Gastroesophageal sphincter (tissue), 4 donors: ENCODE measurements around the gene HELZ. TPM values are rescaled to one million over a fixed set of nuclear protein-coding genes. Genes with fewer than 3 reads are reported as not detected.

Experiments used
- ATAC-seq: fragments of 150-250 bp; one replicate; pipeline ENCODE4 v1.9.1; 2016; ENCODE audit warnings: mild to moderate bottlenecking, moderate library complexity
- H3K27ac ChIP-seq, 4 donors: fragments of 200-600 bp; sonication (generic) in 3 of 4; 1 replicate in 3 of 4; 2 replicates in 1 of 4; pipeline ENCODE4 v1.5.1; 2016 to 2019
- H3K27me3 ChIP-seq: fragments of 200-600 bp; sonication (generic); one replicate; pipeline ENCODE4 v1.5.1; 2019
- H3K36me3 ChIP-seq, 2 donors: fragments of 200-600 bp; sonication (generic); one replicate each; pipeline ENCODE4 v1.5.1; 2019; ENCODE audit warnings: control low read depth in 1 of 2
- H3K4me1 ChIP-seq, 3 donors: fragments of 200-600 bp; sonication (generic); 1 replicate in 2 of 3; 2 replicates in 1 of 3; pipeline ENCODE4 v1.5.1; 2016 to 2019; ENCODE audit warnings: control low read depth in 2 of 3
- H3K4me3 ChIP-seq, 2 donors: fragments of 200-600 bp; sonication (generic); one replicate each; pipeline ENCODE4 v1.5.1; 2019; ENCODE audit warnings: mild to moderate bottlenecking in 1 of 2, moderate library complexity in 1 of 2
- H3K9me3 ChIP-seq, 3 donors: fragments of 200-600 bp; sonication (generic); one replicate each; pipeline ENCODE4 v1.5.1; 2017 to 2019; ENCODE audit warnings: control low read depth in 2 of 3
- CTCF ChIP-seq, 4 experiments: fragments of 200-600 bp in 2 of 4; fragments of 450-650 bp in 2 of 4; sonication (generic) in 1 of 4; IDR thresholded peaks; one replicate each; pipeline ENCODE4 v1.5.1; 2017 to 2019; ENCODE audit warnings: antibody characterized with exemption in 4 of 4, mild to moderate bottlenecking in 2 of 4, moderate library complexity in 2 of 4
- EP300 ChIP-seq: sonication (generic); formaldehyde crosslinking; IDR thresholded peaks from one replicate; pipeline ENCODE4 v1.6.1; 2017; ENCODE audit warnings: antibody characterized with exemption, mild to moderate bottlenecking
- POLR2A ChIP-seq, 2 donors: fragments of 450-650 bp; IDR thresholded peaks; one replicate each; pipeline ENCODE4 v1.6.1; 2017; ENCODE audit warnings: antibody characterized with exemption in 2 of 2, mild to moderate bottlenecking in 2 of 2, moderate library complexity in 1 of 2
- POLR2AphosphoS5 ChIP-seq: sonication (generic); formaldehyde crosslinking; IDR thresholded peaks from one replicate; pipeline ENCODE4 v1.6.1; 2017; ENCODE audit warnings: antibody characterized with exemption
- WGBS, 2 donors: methylation state at CpG; one replicate each; pipeline ENCODE4 v1.1.5; 2018; ENCODE audit warnings: low coverage in 1 of 2; 5-methylcytosine and 5-hydroxymethylcytosine counted together
- total RNA-seq, 4 donors: library from RNA; depleted of rRNA; stranded (reverse); fragments of >200 nt; gene quantifications; one replicate each; pipeline ENCODE4 v1.1.0, GENCODE V29; 2016

The HELZ gene
- total RNA-seq, 4 donors from 2014 or later = 43.7 to 70.2 (median 58.3) TPM

- no peak for ATAC-seq
- Histone ChIP-seq H3K4me1 (no peaks in the 10 kb centered on the region), H3K4me3 (no peak overlapping the region), H3K27me3 (no peaks in the 10 kb centered on the region), H3K27ac (no peak overlapping the region), H3K9me3 (peaks cover 0 to 17% (median 2%) of the 10 kb centered on the region in 3 donors), H3K36me3 (no peaks in the 10 kb centered on the region)
- WGBS, 2 donors = 60% methylated on average over 1 of the region's 9 CpGs; no CpG with 5 or more reads in 1 of the 2 donors
- no peak for TF ChIP-seq EP300
- TF ChIP-seq CTCF (IDR thresholded peaks at IDR 0.05) = no peak
- TF ChIP-seq POLR2A (IDR thresholded peaks at IDR 0.05) = no peak
- no peak for TF ChIP-seq POLR2AphosphoS5
Observed at GRCh38 chr17:67053438-67054000, 191.5 kb downstream of the HELZ start.

- peaks cover 0 to 23% (median 2%) of the 10 kb centered on the region in 3 donors for H3K9me3 ChIP-seq
- no peak for TF ChIP-seq POLR2AphosphoS5
- no peak for TF ChIP-seq POLR2A (IDR thresholded peaks at IDR 0.05)
- no peak for TF ChIP-seq EP300
- WGBS, 2 donors = 85 to 93% methylated on average over 5 to 8 of the region's 9 CpGs
Observed at GRCh38 chr17:67052720-67053437, 192.1 kb downstream of the HELZ start.

GRCh38 chr17:67051837-67052236, 193.2 kb downstream of the HELZ start:
- no peaks in the 10 kb centered on the region for H3K4me1 ChIP-seq
- H3K27me3 ChIP-seq = no peaks in the 10 kb centered on the region
- WGBS, 2 donors = 84 to 88% methylated on average over 4 to 5 of the region's 5 CpGs
- peaks cover 0 to 31% (median 2%) of the 10 kb centered on the region in 3 donors for H3K9me3 ChIP-seq
- H3K36me3 ChIP-seq = no peaks in the 10 kb centered on the region
- no peak overlapping the region for H3K27ac ChIP-seq
- TF ChIP-seq EP300 (no peak), POLR2AphosphoS5 (no peak), CTCF (IDR thresholded peaks at IDR 0.05) (no peak), POLR2A (IDR thresholded peaks at IDR 0.05) (no peak)
- ATAC-seq = no peak
- H3K4me3 ChIP-seq = no peak overlapping the region

More at GRCh38 chr17:67052720-67053437, 192.1 kb downstream of the HELZ start:
- Histone ChIP-seq H3K36me3 (no peaks in the 10 kb centered on the region), H3K27me3 (no peaks in the 10 kb centered on the region), H3K4me1 (no peaks in the 10 kb centered on the region), H3K4me3 (no peak overlapping the region), H3K27ac (no peak overlapping the region)
- ATAC-seq = no peak

- Histone ChIP-seq H3K27ac (no peak overlapping the region), H3K9me3 (peaks cover 0 to 31% (median 2%) of the 10 kb centered on the region in 3 donors), H3K27me3 (no peaks in the 10 kb centered on the region), H3K36me3 (no peaks in the 10 kb centered on the region), H3K4me3 (no peak overlapping the region), H3K4me1 (no peaks in the 10 kb centered on the region)
- TF ChIP-seq EP300 (no peak), CTCF (IDR thresholded peaks at IDR 0.05) (no peak), POLR2AphosphoS5 (no peak), POLR2A (IDR thresholded peaks at IDR 0.05) (no peak)
- ATAC-seq = no peak
- no CpG with 5 or more reads among the region's 4 CpGs for WGBS, 2 donors
Observed at GRCh38 chr17:67051155-67051538, 193.8 kb downstream of the HELZ start.

- TF ChIP-seq CTCF (IDR thresholded peaks at IDR 0.05) (no peak), EP300 (no peak), POLR2A (IDR thresholded peaks at IDR 0.05) (no peak), POLR2AphosphoS5 (no peak)
- 75 to 90% methylated on average over 2 to 5 of the region's 6 CpGs for WGBS, 2 donors
- ATAC-seq = no peak
- H3K4me3 ChIP-seq = no peak overlapping the region
- H3K9me3 ChIP-seq = peaks cover 0 to 31% (median 2%) of the 10 kb centered on the region in 3 donors
- no peaks in the 10 kb centered on the region for H3K27me3 ChIP-seq
- H3K27ac ChIP-seq = no peak overlapping the region
- H3K36me3 ChIP-seq = no peaks in the 10 kb centered on the region
- no peaks in the 10 kb centered on the region for H3K4me1 ChIP-seq
Observed at GRCh38 chr17:67050471-67051154, 194.4 kb downstream of the HELZ start.
